SH-SY5Y (cell line): ENCODE measurements around the gene THEMIS2.

Experiments
- GATA2 ChIP-seq: IDR thresholded peaks from 2 replicates; pipeline ENCODE4 v1.6.1; 2011; ENCODE audit warnings: mild to moderate bottlenecking, low read depth, low read length
- GATA3 ChIP-seq: IDR thresholded peaks from 2 replicates; pipeline ENCODE4 v1.6.1; 2011; ENCODE audit warnings: low read depth, mild to moderate bottlenecking, low read length, moderate library complexity

THEMIS2 gene

GRCh38 chr1:27858072-27858948, 14.0 kb upstream of the THEMIS2 start:
- TF ChIP-seq GATA3 = no peak
- no peak for TF ChIP-seq GATA2

GRCh38 chr1:27858949-27859576, 13.3 kb upstream of the THEMIS2 start:
- TF ChIP-seq GATA2 (no peak), GATA3 (no peak)

DNA sequence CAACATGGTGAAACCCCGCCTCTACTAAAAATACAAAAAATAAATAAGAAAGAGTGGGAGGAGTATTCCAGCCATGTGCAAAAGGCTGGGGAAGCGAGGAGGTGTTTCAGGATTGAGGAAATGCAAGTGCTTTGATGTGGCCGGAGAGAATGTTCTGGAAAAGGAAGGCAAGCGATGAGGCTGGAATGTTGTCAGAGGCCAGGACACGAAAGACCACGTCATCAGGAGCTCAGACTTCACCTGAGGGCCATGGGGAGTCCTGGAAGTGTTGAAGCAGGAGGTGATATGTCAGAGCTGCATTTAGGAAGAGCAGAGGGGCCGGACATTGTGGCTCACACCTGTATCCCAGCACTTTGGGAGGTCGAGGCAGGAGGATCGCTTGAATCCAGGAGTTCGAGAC, 10.9 kb upstream of the THEMIS2 start:
- TF ChIP-seq GATA2 (no peak), GATA3 (no peak)

DNA sequence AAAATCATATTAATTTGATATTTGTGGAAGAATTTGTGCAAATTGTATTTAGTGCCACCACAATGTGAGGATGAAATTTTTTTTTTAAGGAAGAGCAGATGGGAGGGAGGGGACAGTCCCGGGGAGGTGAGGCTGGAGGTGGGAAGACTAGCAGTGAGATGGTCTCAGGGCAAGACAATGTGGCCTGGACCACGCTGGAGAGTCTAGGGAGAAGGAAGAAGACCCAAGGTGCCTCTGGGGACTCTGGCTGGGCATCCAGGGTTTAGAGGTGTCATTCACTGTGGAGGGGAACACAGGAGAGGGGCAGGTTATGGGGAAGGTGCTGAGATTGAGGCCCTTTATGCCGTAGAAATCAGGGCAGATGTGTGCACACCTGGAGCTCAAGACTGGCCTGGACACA, 10.3 kb upstream of the THEMIS2 start:
- TF ChIP-seq GATA3 (no peak), GATA2 (no peak)

GRCh38 chr1:27862671-27863537, 9.4 kb upstream of the THEMIS2 start:
- no peak for TF ChIP-seq GATA2
- no peak for TF ChIP-seq GATA3

- TF ChIP-seq GATA2 = no peak
- TF ChIP-seq GATA3 = no peak
Measured at GRCh38 chr1:27863538-27863915, 8.8 kb upstream of the THEMIS2 start.

DNA sequence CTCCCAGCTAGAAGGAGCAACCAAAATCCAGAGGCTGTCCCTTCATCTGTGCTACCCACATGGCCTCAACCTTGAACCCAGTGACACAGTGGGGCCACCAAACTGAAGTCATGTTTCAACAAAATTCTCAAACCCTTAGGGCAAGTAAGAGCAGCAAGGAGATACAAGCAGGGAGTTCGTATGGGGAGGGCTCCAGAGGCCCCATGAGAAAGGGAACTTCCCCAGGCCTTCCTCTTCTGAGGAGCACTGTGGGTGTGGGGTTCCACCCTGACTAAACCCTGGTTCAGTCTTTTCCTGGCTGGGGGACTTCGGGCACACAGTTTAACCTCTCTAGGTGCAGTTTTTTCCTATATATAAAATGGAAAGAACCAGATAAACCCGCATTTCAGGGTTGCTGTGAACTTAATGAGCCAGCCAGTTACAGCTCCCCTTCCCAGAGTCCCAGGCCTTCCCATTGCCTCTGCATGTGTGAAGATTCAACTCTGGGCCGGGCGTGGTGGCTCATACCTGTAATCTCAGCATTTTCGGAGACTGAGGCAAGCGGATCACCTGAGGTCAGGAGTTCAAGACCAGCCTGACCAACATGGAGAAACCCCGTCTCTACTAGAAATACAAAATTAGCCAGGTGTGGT, 8.0 kb upstream of the THEMIS2 start:
- TF ChIP-seq GATA2 (no peak), GATA3 (no peak)

DNA sequence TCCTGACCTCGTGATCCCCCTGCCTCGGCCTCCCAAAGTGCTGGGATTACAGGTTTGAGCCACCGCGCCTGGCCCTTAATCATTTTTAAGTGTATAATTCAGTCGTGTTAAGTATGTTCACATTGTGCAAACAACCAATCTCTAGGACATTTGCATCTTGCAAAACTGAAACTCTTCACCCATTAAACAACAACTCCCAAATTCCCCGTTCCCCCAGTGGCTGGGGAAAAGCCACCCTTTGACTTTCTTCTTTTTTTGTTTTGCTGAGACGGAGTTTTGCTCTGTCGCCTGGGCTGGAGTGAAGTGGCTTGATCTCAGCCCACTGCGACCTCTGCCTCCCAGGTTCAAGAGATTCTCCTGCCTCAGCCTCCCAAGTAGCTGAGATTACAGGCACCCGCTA, 6.5 kb upstream of the THEMIS2 start:
- TF ChIP-seq GATA3 = no peak
- TF ChIP-seq GATA2 = no peak

DNA sequence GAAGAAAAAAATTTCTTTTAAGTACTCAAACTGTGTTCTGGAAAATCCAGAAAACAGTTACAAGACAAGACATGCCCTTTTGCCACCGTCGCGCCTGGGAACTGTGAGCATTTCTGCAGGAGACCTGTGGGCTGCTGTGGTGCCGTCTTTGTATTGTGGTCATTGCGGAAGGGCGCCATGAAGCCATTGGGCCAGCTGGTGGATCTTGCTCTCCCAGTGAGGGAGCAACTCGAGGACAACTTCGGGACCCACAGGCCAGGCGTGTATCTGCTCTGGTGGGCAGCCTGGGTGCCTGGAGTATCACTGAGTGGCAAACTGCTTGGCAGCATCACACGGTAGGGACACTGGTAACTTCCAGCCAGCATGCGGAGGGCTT, 3.8 kb upstream of the THEMIS2 start:
- TF ChIP-seq GATA3 (no peak), GATA2 (no peak)

DNA sequence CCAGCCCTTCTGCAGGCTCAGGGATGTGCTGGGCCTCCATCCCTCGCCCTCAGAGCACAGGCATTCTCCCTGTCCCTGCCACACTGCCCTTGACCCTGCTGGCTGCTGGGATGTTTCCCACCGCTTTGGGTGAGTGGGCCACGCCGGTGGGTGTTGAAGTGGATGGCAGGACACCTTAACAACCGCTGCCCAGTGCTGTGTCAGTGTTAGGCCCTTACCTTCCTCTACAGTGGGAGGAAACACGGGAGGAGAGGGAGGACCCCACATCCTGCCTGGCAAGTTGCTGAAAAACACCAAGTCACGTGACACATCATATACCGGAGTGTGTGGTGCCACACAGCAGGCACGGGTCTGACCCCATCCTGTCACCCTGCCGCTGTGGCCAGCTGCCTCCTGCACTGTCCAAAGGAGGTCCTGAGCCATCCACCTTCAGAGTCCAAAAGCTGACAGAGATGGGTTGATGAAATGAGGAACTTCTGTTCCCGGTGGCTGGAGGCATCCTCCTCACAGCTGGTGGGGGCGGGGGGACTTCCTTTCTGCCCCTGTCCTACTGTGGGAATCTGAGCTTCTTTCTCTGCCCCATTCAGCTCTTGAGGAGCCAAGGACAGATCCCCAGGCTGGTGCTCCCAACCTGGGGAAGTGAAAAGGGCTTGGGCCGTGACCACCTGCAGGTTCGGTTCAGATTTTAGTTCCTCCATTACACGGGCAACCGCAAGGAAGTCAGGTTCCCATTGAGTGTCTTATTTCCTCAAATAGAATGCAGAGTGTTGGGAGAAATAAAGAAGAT, 3.2 kb upstream of the THEMIS2 start:
- TF ChIP-seq GATA3 (no peak), GATA2 (no peak)

- TF ChIP-seq GATA3 = no peak
- TF ChIP-seq GATA2 = no peak
Measured at GRCh38 chr1:27869719-27870085, 2.6 kb upstream of the THEMIS2 start.

GRCh38 chr1:27872802-27873551, 633 bp downstream of the THEMIS2 start:
- TF ChIP-seq GATA2 = no peak
- no peak for TF ChIP-seq GATA3

DNA sequence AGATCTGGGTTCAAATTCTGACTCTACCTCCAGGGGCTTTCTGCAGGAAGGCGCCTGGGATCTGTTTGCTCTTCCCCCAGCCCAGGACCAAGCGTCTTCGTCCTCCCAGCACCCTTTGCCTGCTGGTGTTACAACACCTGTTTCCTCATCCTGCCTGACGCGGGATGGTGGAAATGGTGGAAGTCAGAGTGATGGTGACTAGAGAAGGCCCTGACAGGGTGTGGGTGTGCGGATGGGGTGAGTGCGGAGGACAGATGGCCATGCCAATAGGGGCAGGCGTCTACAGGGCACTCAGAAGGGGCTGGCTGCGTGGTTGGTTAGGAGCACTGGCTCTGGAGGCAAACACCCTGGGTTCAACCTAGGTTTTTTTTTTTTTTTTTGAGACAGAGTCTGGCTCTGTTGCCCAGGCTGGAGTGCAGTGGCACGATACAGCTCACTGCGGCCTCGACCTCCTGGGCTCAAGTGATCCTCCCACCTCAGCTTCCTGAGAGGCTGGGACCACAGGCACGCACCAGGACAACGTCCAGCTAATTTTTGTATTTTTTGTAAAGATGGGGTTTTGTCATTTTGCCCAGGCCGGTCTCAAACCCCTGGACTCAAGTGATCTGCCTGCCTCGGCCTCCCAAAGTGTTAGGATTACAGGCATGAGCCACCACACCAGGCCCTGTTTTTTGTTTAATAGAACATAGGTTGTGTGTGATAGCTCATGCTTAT, 1.5 kb downstream of the THEMIS2 start:
- no peak for TF ChIP-seq GATA3
- TF ChIP-seq GATA2 = no peak
